ENCODE measurements around the gene SS18.
"Not testable (repeated sequence)": the region's sequence is repeated elsewhere in the genome, so short reads cannot be mapped to it uniquely, and the experiment has no call there.

The SS18 gene

GRCh38 chr18:26090130-26091046 lies at the start of gene SS18:
SS18 (minus strand) TSS chr18:26090613; CDS start chr18:26090569, 44 bp downstream.
- peak; percentile 73 for DNase-seq (ENCODE audit: low spot score)

- no peak for DNase-seq (ENCODE audit: low spot score)
These were observed 45.1 kb upstream of the SS18 start for GRCh38 chr18:26135548-26135947.

GRCh38 chr18:26134107-26134506 lies 43.7 kb upstream of the SS18 start:
- no peak for DNase-seq (ENCODE audit: low spot score)

GRCh38 chr18:26133652-26134051 lies 43.2 kb upstream of the SS18 start, which contains the start of gene PSMA8:
PSMA8 (plus strand) TSS chr18:26133869; CDS start chr18:26133966, 97 bp downstream.
- DNase-seq (ENCODE audit: low spot score), result no peak

GRCh38 chr18:26128192-26128591 lies 37.8 kb upstream of the SS18 start:
- DNase-seq (ENCODE audit: low spot score), result not testable (repeated sequence)

GRCh38 chr18:26127786-26128185 lies 37.4 kb upstream of the SS18 start:
- DNase-seq (ENCODE audit: low spot score), result no peak

- not testable (repeated sequence) for DNase-seq (ENCODE audit: low spot score)
These were observed 31.6 kb upstream of the SS18 start for GRCh38 chr18:26121994-26122393.

GRCh38 chr18:26121476-26121875 lies 31.1 kb upstream of the SS18 start:
- no peak for DNase-seq (ENCODE audit: low spot score)

- DNase-seq (ENCODE audit: low spot score), result no peak
These were observed 28.8 kb upstream of the SS18 start for GRCh38 chr18:26119246-26119645.

- no peak for DNase-seq (ENCODE audit: low spot score)
These were observed 13.6 kb upstream of the SS18 start for GRCh38 chr18:26104035-26104434.

GRCh38 chr18:26103579-26103978 lies 13.2 kb upstream of the SS18 start:
- DNase-seq (ENCODE audit: low spot score), result no peak

GRCh38 chr18:26097563-26097962 lies 7.2 kb upstream of the SS18 start:
- no peak for DNase-seq (ENCODE audit: low spot score)

GRCh38 chr18:26096852-26097251 lies 6.4 kb upstream of the SS18 start:
- no peak for DNase-seq (ENCODE audit: low spot score)

GRCh38 chr18:26091047-26091630 lies 726 bp upstream of the SS18 start:
- DNase-seq (ENCODE audit: low spot score), result peak; percentile 23

- DNase-seq (ENCODE audit: low spot score), result peak; percentile 5
These were observed 902 bp downstream of the SS18 start for GRCh38 chr18:26089293-26090129.

GRCh38 chr18:26088487-26088886 lies 1.9 kb downstream of the SS18 start:
- DNase-seq (ENCODE audit: low spot score), result no peak

- no peak for DNase-seq (ENCODE audit: low spot score)
These were observed 3.5 kb downstream of the SS18 start for GRCh38 chr18:26086959-26087358.

GRCh38 chr18:26085056-26085455 lies 5.4 kb downstream of the SS18 start:
- DNase-seq (ENCODE audit: low spot score), result no peak

GRCh38 chr18:26083099-26083498 lies 7.3 kb downstream of the SS18 start:
- DNase-seq (ENCODE audit: low spot score), result no peak

- no peak for DNase-seq (ENCODE audit: low spot score)
These were observed 7.9 kb downstream of the SS18 start for GRCh38 chr18:26082475-26082874.

GRCh38 chr18:26074246-26074645 lies 16.2 kb downstream of the SS18 start:
- no peak for DNase-seq (ENCODE audit: low spot score)

GRCh38 chr18:26073758-26074157 lies 16.7 kb downstream of the SS18 start:
- DNase-seq (ENCODE audit: low spot score), result no peak

All from HuH-7 (cell line).